Liver (tissue), 2 donors: ENCODE measurements around the gene RGCC.

Source experiments
- TF ChIP-seq, protein P1 (sequence below): fragments of 150-350 bp; IDR thresholded peaks from 2 replicates; pipeline ENCODE4 v1.5.1; 2017; ENCODE audit warnings: improper control_type of control experiment, low read depth, low read length; ENCODE audit not compliant: missing input control
- TF ChIP-seq, protein P2 (sequence below): IDR thresholded peaks from 2 replicates; pipeline ENCODE4 v1.6.1; 2016; ENCODE audit warnings: antibody characterized with exemption, mild to moderate bottlenecking
- donor health status: healthy.

DNA sequence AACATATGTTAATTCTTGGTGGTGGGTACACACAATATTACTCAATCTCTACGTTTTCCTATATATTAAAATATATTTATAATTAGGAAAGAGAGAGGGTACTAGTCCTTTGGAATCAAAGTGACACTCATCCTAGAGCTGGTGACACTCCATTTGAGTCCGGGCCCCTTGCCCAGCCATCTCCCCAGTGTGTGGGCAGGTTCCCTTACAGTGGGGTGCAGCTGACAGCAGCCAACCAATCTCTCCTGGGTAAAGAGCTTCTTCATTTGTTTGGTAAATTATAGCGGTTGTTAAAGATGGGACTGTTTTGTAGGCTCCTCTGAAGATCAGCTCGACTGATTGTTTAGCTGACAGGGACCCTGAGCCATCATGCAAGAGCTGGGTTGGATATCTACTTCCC is 37.2 kb upstream of the RGCC start:
- TF ChIP-seq, protein P1, sequence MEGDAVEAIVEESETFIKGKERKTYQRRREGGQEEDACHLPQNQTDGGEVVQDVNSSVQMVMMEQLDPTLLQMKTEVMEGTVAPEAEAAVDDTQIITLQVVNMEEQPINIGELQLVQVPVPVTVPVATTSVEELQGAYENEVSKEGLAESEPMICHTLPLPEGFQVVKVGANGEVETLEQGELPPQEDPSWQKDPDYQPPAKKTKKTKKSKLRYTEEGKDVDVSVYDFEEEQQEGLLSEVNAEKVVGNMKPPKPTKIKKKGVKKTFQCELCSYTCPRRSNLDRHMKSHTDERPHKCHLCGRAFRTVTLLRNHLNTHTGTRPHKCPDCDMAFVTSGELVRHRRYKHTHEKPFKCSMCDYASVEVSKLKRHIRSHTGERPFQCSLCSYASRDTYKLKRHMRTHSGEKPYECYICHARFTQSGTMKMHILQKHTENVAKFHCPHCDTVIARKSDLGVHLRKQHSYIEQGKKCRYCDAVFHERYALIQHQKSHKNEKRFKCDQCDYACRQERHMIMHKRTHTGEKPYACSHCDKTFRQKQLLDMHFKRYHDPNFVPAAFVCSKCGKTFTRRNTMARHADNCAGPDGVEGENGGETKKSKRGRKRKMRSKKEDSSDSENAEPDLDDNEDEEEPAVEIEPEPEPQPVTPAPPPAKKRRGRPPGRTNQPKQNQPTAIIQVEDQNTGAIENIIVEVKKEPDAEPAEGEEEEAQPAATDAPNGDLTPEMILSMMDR = no peak
- TF ChIP-seq, protein P2, sequence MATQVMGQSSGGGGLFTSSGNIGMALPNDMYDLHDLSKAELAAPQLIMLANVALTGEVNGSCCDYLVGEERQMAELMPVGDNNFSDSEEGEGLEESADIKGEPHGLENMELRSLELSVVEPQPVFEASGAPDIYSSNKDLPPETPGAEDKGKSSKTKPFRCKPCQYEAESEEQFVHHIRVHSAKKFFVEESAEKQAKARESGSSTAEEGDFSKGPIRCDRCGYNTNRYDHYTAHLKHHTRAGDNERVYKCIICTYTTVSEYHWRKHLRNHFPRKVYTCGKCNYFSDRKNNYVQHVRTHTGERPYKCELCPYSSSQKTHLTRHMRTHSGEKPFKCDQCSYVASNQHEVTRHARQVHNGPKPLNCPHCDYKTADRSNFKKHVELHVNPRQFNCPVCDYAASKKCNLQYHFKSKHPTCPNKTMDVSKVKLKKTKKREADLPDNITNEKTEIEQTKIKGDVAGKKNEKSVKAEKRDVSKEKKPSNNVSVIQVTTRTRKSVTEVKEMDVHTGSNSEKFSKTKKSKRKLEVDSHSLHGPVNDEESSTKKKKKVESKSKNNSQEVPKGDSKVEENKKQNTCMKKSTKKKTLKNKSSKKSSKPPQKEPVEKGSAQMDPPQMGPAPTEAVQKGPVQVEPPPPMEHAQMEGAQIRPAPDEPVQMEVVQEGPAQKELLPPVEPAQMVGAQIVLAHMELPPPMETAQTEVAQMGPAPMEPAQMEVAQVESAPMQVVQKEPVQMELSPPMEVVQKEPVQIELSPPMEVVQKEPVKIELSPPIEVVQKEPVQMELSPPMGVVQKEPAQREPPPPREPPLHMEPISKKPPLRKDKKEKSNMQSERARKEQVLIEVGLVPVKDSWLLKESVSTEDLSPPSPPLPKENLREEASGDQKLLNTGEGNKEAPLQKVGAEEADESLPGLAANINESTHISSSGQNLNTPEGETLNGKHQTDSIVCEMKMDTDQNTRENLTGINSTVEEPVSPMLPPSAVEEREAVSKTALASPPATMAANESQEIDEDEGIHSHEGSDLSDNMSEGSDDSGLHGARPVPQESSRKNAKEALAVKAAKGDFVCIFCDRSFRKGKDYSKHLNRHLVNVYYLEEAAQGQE = no peak
